Cardiac muscle cell (in vitro differentiated cells and primary cell): Measurements from ENCODE around the gene OSBPL8. TPM values are rescaled to one million over a fixed set of nuclear protein-coding genes. Genes with fewer than 3 reads are reported as not detected.

ENCODE experiments used
- DNase-seq, 2 donors: peaks; one replicate each; pipeline versions ENCODE4 v3.0.0 to v3.0.0-alpha.2; 2010 to 2017; ENCODE audit warnings: low read depth in 1 of 2, low spot score in 1 of 2
- H3K27ac ChIP-seq: fragments of 200-600 bp; sonication (generic); 2 replicates; pipeline ENCODE4 v1.5.1; 2016
- H3K27me3 ChIP-seq: fragments of 200-600 bp; sonication (generic); 2 replicates; pipeline ENCODE4 v1.6.0; 2016; ENCODE audit warnings: control low read depth
- H3K36me3 ChIP-seq: fragments of 200-600 bp; sonication (generic); 2 replicates; pipeline ENCODE4 v1.5.1; 2016; ENCODE audit warnings: control low read depth
- H3K4me1 ChIP-seq: fragments of 200-600 bp; sonication (generic); 2 replicates; pipeline ENCODE4 v1.8.1; 2017; ENCODE audit warnings: low read depth, mild to moderate bottlenecking, mixed run types
- H3K4me3 ChIP-seq: fragments of 200-600 bp; sonication (generic); 2 replicates; pipeline ENCODE4 v1.5.1; 2016; ENCODE audit warnings: mild to moderate bottlenecking
- H3K9me3 ChIP-seq: fragments of 200-600 bp; sonication (generic); 2 replicates; pipeline ENCODE4 v1.5.1; 2017; ENCODE audit warnings: low read depth, mild to moderate bottlenecking, control low read depth
- polyA plus RNA-seq: library from polyadenylated mRNA; unstranded; fragments of >200 nt; fragmentation: Nextera tagmentation; extraction: Ambion mirVana; gene quantifications from 2 replicates; pipeline ENCODE4 v1.2.1, GENCODE V29; 2016
- total RNA-seq: library from RNA; depleted of rRNA; stranded (reverse); fragments of >200 nt; gene quantifications from 2 replicates; pipeline ENCODE4 v1.2.3, GENCODE V29; 2016
- TF ChIP-seq, protein P1 (sequence below): IDR thresholded peaks from 2 replicates; pipeline ENCODE4 v1.5.1; 2012; ENCODE audit warnings: low read depth, mild to moderate bottlenecking, low read length

Gene OSBPL8
- total and polyA plus RNA-seq, 2 experiments from 2014 or later: 25.6 to 143 TPM

DNA sequence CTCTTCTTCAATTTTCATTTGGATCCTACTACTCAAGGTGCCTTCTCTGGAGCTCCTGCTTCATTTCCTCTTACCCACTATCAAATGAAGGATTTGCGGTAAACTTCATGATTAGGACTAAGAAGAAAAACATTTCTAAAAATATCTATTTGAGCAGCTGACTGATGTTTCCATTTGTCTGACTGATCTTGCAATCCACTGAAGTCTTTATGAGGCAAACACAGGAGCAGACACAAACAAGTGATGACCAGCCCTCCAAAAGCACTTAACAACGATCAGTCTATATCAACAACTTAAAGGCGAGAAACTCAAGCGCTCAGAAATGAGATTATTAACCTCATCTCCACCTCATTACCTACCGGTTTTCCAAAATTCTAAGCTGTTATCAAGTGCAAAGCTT lies 26.2 kb downstream of the OSBPL8 start:
- Histone ChIP-seq H3K4me3 (no peak overlapping the region), H3K4me1 (peaks cover 39% of the 10 kb centered on the region), H3K27me3 (no peaks in the 10 kb centered on the region), H3K27ac (peak overlapping the region; percentile 6), H3K9me3 (no peaks in the 10 kb centered on the region), H3K36me3 (no peaks in the 10 kb centered on the region)
- TF ChIP-seq, protein P1, sequence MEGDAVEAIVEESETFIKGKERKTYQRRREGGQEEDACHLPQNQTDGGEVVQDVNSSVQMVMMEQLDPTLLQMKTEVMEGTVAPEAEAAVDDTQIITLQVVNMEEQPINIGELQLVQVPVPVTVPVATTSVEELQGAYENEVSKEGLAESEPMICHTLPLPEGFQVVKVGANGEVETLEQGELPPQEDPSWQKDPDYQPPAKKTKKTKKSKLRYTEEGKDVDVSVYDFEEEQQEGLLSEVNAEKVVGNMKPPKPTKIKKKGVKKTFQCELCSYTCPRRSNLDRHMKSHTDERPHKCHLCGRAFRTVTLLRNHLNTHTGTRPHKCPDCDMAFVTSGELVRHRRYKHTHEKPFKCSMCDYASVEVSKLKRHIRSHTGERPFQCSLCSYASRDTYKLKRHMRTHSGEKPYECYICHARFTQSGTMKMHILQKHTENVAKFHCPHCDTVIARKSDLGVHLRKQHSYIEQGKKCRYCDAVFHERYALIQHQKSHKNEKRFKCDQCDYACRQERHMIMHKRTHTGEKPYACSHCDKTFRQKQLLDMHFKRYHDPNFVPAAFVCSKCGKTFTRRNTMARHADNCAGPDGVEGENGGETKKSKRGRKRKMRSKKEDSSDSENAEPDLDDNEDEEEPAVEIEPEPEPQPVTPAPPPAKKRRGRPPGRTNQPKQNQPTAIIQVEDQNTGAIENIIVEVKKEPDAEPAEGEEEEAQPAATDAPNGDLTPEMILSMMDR: no peak
- peak in 1 of 2 donors; percentile 40 for DNase-seq

DNA sequence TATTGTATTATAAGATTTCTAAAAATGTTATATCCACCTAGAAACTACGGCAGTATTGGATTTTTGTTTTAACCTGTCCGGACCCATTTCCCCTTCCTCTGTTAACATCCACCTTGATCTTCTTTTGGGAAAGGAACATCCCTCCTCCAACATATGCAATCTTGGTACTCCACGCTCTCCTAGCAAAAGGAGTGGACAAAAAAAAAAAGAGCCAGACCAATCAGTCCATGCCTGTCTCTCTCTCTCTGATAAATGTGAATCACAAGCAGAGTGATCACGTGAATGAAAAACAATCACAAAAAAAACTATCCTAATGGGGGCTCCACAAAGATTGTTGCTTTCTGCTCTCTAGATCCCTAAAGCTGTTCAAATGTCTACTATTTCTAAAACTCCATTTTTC lies 27.1 kb downstream of the OSBPL8 start:
- no peak for DNase-seq
- Histone ChIP-seq H3K27ac (no peak overlapping the region), H3K4me3 (no peak overlapping the region), H3K27me3 (no peaks in the 10 kb centered on the region), H3K9me3 (no peaks in the 10 kb centered on the region), H3K4me1 (peaks cover 39% of the 10 kb centered on the region), H3K36me3 (no peaks in the 10 kb centered on the region)
- TF ChIP-seq, protein P1: no peak

DNA sequence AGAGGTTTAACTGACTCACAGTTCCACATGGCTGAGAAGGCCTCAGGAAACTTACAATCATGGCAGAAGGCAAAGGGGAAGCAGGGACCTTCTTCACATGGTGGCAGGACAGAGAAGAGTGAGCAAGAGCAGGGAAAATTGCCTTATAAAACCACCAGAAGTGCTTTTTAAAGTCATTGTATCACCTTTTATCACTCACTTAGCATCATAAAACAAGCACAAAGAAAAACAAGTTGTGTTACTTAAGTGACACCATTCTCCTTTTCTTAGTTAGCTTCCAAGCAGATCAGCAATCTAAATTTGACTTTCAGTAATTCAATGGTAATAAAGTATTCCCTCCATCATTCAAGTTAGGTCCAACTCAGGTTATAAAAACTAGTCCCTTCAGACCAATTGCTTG lies 28.5 kb downstream of the OSBPL8 start:
- Histone ChIP-seq H3K27ac (no peak overlapping the region), H3K4me3 (no peak overlapping the region), H3K27me3 (no peaks in the 10 kb centered on the region)

DNA sequence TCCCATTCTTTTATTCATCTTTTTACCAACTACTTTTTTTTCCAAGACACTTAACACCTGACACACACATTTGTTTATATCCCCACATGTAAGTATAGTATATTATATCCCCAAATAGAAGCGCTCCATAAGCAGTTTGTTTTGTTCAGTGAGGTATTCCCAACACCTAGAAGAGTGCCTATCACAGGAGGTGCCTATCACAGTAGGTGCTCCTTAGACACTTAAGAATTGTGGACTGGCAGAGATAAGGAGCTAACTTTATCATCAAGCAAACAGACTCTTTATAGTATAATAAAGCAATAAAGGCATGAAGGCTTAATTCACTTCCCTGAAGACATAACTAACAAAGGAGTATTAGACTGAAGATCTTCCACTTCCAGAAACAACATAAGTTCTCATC lies 29.1 kb downstream of the OSBPL8 start:
- no peak overlapping the region for H3K27ac ChIP-seq
- no peaks in the 10 kb centered on the region for H3K36me3 ChIP-seq
- TF ChIP-seq, protein P1: no peak
- H3K4me3 ChIP-seq: no peak overlapping the region
- H3K4me1 ChIP-seq: peaks cover 39% of the 10 kb centered on the region
- no peaks in the 10 kb centered on the region for H3K9me3 ChIP-seq
- no peaks in the 10 kb centered on the region for H3K27me3 ChIP-seq
- no peak for DNase-seq

More for the DNA sequence above, 28.5 kb downstream of the OSBPL8 start:
- DNase-seq: no peak
- TF ChIP-seq, protein P1: no peak
- Histone ChIP-seq H3K9me3 (no peaks in the 10 kb centered on the region), H3K4me1 (peaks cover 39% of the 10 kb centered on the region), H3K36me3 (no peaks in the 10 kb centered on the region)

DNA sequence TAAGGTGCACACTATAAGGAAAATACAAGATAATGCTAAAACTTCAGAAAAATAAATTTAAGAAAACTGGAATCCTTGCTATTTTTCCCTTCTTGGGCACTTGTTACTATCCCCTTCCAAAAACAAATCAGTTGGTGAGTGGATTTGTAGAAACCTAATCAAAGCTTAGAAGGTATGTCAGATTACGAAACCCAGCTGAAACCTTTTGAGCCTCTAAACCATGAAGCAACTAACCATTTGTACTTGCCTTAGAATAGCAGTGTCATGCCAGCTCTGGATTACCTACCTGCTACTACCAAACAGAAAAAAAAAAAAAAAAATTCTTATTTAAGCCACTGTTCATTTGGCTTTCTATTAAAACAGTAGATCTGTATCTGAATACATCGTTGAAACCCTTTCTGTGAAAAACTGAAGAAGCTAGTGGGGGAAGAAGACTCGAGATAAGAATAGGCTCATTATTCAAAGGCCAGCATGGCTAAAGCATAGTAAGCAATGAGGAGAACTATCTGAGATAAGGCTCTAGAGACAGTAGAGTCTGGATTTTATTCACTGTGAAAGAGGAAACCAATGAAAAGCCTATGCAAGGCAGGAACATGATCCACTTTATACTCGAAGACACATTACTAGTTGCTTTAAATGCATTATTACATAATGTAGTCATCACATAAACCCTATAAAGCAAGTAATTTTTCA lies 30.2 kb downstream of the OSBPL8 start:
- no peak overlapping the region for H3K4me3 ChIP-seq
- TF ChIP-seq, protein P1: no peak

More for the DNA sequence above, 30.2 kb downstream of the OSBPL8 start:
- Histone ChIP-seq H3K27ac (no peak overlapping the region), H3K4me1 (peaks cover 38% of the 10 kb centered on the region), H3K36me3 (no peaks in the 10 kb centered on the region), H3K9me3 (no peaks in the 10 kb centered on the region), H3K27me3 (no peaks in the 10 kb centered on the region)
- DNase-seq: peak in 1 of 2 donors; percentile 18
